Measurements from ENCODE around the gene CBY2. TPM values are rescaled to one million over a fixed set of nuclear protein-coding genes. Genes with fewer than 3 reads are reported as not detected.

The CBY2 gene
- total RNA-seq, 2 donors from 2014 or later, result not detected

GRCh38 chr13:45763419-45763818 lies 61.3 kb downstream of the CBY2 start:
- H3K4me3 ChIP-seq, result no peak overlapping the region
- H3K4me1 ChIP-seq, result no peaks in the 10 kb centered on the region
- H3K9me3 ChIP-seq, result peaks cover 0 to 2% (median 0%) of the 10 kb centered on the region in 3 donors
- intact Hi-C loops (cut with DNase I), result no loop called here
- H3K27me3 ChIP-seq, result no peaks in the 10 kb centered on the region
- no peaks in the 10 kb centered on the region for H3K36me3 ChIP-seq (replicated peaks in 1 of 2; ENCODE audit: insufficient read depth in 1 of 2, low read depth in 2 of 2)
- DNase-seq, result no peak
- no peak overlapping the region for H3K27ac ChIP-seq
- 66 to 79% methylated on average over 4 of the region's 4 CpGs for WGBS, 2 donors
- ATAC-seq, result no peak
- TF ChIP-seq POLR2A (IDR thresholded peaks at IDR 0.05), result no peak
- TF ChIP-seq, protein P1, sequence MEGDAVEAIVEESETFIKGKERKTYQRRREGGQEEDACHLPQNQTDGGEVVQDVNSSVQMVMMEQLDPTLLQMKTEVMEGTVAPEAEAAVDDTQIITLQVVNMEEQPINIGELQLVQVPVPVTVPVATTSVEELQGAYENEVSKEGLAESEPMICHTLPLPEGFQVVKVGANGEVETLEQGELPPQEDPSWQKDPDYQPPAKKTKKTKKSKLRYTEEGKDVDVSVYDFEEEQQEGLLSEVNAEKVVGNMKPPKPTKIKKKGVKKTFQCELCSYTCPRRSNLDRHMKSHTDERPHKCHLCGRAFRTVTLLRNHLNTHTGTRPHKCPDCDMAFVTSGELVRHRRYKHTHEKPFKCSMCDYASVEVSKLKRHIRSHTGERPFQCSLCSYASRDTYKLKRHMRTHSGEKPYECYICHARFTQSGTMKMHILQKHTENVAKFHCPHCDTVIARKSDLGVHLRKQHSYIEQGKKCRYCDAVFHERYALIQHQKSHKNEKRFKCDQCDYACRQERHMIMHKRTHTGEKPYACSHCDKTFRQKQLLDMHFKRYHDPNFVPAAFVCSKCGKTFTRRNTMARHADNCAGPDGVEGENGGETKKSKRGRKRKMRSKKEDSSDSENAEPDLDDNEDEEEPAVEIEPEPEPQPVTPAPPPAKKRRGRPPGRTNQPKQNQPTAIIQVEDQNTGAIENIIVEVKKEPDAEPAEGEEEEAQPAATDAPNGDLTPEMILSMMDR (IDR thresholded peaks at IDR 0.05), result no peak

Small RNA genes lying within 50 kb of the gene (small RNA-seq; reads per million reads assigned to genes)
- not detected for gene RF00017

Other genes starting within 250 kb of the CBY2 start
- 10 to 100 TPM; 49.0 to 52.7 TPM for gene COG3, start 237.4 kb upstream of the CBY2 start, total RNA-seq
- not detected for gene ERICH6B, start 86.6 kb upstream of the CBY2 start, total RNA-seq
- under 1 TPM in 1 of 2 donors, not detected in 1; under 0.01 TPM for gene SIAH3, start 149.4 kb downstream of the CBY2 start, total RNA-seq